Body of pancreas (tissue), 4 donors: ENCODE measurements around the gene TEAD1.

Experiments used
- CTCF ChIP-seq, 7 experiments: fragments of 450-650 bp in 4 of 7; fragments of 200-600 bp in 3 of 7; sonication (generic) in 3 of 7; IDR thresholded peaks; one replicate each; pipeline ENCODE4 v1.5.1; 2016 to 2019; ENCODE audit warnings: antibody characterized with exemption in 7 of 7
- POLR2A ChIP-seq, 3 donors: fragments of 450-650 bp; IDR thresholded peaks; one replicate each; pipeline ENCODE4 v1.6.1; 2016; ENCODE audit warnings: antibody characterized with exemption in 3 of 3, mild to moderate bottlenecking in 2 of 3

DNA sequence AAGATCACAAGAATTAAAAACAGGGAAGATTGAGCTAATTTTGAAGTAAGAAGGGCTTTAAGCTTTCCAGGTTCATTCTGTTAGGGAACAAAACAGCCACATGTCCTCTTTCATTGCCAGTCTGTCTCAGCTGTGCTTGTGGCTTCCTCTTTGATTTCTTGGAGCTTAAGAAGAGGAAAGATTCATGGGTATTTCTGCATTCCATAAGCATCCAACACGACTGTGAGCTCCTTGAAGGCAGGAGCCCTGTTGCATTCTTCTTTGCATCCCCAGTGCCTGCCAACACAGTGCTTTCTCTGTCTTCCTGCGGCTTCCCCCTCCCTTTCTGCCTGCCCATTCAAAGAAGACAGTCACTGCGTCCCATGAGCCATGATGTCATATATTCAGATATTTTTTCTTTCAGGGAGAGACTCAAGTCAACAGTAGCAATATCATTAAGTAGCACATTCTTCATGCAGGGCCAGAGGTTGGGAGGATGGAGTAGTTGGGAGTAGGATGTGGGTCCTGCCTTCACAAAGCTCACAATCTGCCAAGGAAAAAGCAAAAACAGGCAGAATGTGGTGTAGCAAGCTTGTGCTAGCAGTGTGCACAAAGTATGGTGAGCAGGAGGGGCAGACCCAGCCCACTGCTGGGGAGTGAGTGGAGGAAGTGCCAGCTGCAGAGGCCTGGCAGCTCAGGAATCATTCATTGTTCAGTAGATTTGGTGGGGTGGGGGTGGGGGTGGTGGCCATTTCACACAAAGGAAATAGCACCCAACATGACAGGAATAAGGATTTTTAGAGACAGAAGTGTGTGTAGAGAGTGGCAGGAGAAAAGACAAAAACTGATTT is 172.8 kb downstream of the TEAD1 start:
- no peak for TF ChIP-seq CTCF (IDR thresholded peaks at IDR 0.05)
- TF ChIP-seq POLR2A (IDR thresholded peaks at IDR 0.05), result no peak
